H1 (cell line): ENCODE data around the gene ZBTB47. TPM values are rescaled to one million over a fixed set of nuclear protein-coding genes. Genes with fewer than 3 reads are reported as not detected.

Experiments used
- CTCF ChIA-PET: fragments of 300-600 bp; sonication (Branson Sonifier 250); formaldehyde crosslinking; loops from one replicate; lab custom pipeline; 2021; ENCODE audit not compliant: partially characterized antibody; lab: Charles Lee
- POLR2A ChIA-PET: fragments of 300-600 bp; sonication (Branson Sonifier 250); formaldehyde crosslinking; loops from one replicate; lab custom pipeline; 2021; ENCODE audit warnings: inconsistent platforms; ENCODE audit not compliant: partially characterized antibody; lab: Charles Lee
- DNase-seq, 2 experiments: peaks; one replicate each; pipeline versions ENCODE4 v3.0.0 to v3.0.0-alpha.2; 2010 to 2022; ENCODE audit warnings: low spot score in 2 of 2, low read depth in 1 of 2, mixed read lengths in 1 of 2
- FAIRE-seq: peaks from 2 replicates; lab custom pipeline; 2011; peaks lifted over from hg19 to GRCh38; lab: Jason Lieb, UNC
- H2AFZ ChIP-seq: 2 replicates; pipeline ENCODE4 v1.8.1; 2012; ENCODE audit warnings: low read length, inconsistent platforms
- H2AK5ac ChIP-seq: 2 replicates; pipeline ENCODE4 v1.6.1; 2013; ENCODE audit warnings: low read depth, low read length
- H2BK120ac ChIP-seq: replicated peaks from 2 replicates; pipeline ENCODE3; 2013; ENCODE audit warnings: low read depth, low read length, inconsistent platforms
- H2BK12ac ChIP-seq: 2 replicates; pipeline ENCODE4 v1.6.1; 2013; ENCODE audit warnings: low read depth, low read length
- H2BK15ac ChIP-seq: 2 replicates; pipeline ENCODE4 v1.6.1; 2013; ENCODE audit warnings: low read length
- H2BK20ac ChIP-seq: 2 replicates; pipeline ENCODE4 v1.6.1; 2013; ENCODE audit warnings: low read length
- H2BK5ac ChIP-seq: 2 replicates; pipeline ENCODE4 v1.6.1; 2013; ENCODE audit warnings: low read depth, low read length
- H3K14ac ChIP-seq: 2 replicates; pipeline ENCODE4 v1.6.1; 2013; ENCODE audit warnings: inconsistent platforms; ENCODE audit not compliant: insufficient read length
- H3K18ac ChIP-seq: 2 replicates; pipeline ENCODE4 v1.6.1; 2013; ENCODE audit warnings: low read length; ENCODE audit errors: extremely low read depth
- H3K23ac ChIP-seq: 2 replicates; pipeline ENCODE4 v1.6.1; 2013; ENCODE audit warnings: inconsistent platforms; ENCODE audit not compliant: insufficient read length
- H3K23me2 ChIP-seq: 2 replicates; pipeline ENCODE4 v1.6.1; 2013; ENCODE audit warnings: low read depth, low read length
- H3K27ac ChIP-seq: 2 replicates; pipeline ENCODE4 v1.6.1; 2011; ENCODE audit warnings: low read depth, low read length, inconsistent platforms
- H3K27me3 ChIP-seq, 4 experiments: replicated peaks in 1 of 4; 1 replicate in 1 of 4; 2 replicates in 3 of 4; pipeline versions ENCODE4 v1.6.1 to v1.8.1; 2011 to 2013; ENCODE audit warnings: low read length in 3 of 4, mild to moderate bottlenecking in 3 of 4, inconsistent platforms in 2 of 4, mixed read lengths in 2 of 4, moderate library complexity in 1 of 4; ENCODE audit not compliant: control insufficient read depth in 3 of 4, insufficient read depth in 3 of 4; ENCODE audit errors: extremely low read depth in 1 of 4
- H3K36me3 ChIP-seq, 4 experiments: 2 replicates each; pipeline versions ENCODE4 v1.6.1 to v1.8.1; 2011 to 2013; ENCODE audit warnings: mild to moderate bottlenecking in 4 of 4, low read length in 3 of 4, moderate library complexity in 2 of 4, control low read depth in 1 of 4, inconsistent platforms in 1 of 4; ENCODE audit not compliant: insufficient read depth in 4 of 4, control insufficient read depth in 2 of 4
- H3K4ac ChIP-seq: replicated peaks from 2 replicates; pipeline ENCODE3; 2013; ENCODE audit warnings: low read length, low read depth, mixed read lengths, inconsistent platforms; ENCODE audit not compliant: insufficient read length
- H3K4me1 ChIP-seq, 4 experiments: replicated peaks in 1 of 4; 1 replicate in 1 of 4; 2 replicates in 3 of 4; pipeline versions ENCODE4 v1.6.1 to v1.8.1; 2011 to 2013; ENCODE audit warnings: low read length in 3 of 4, inconsistent platforms in 2 of 4, mixed read lengths in 1 of 4; ENCODE audit not compliant: insufficient read depth in 4 of 4, control insufficient read depth in 3 of 4
- H3K4me2 ChIP-seq, 2 experiments: 2 replicates each; pipeline versions ENCODE4 v1.6.1 to v1.8.1; 2011 to 2013; ENCODE audit warnings: low read depth in 2 of 2, low read length in 2 of 2, control low read depth in 1 of 2, inconsistent platforms in 1 of 2, mild to moderate bottlenecking in 1 of 2; ENCODE audit not compliant: insufficient read depth in 1 of 2
- H3K4me3 ChIP-seq, 4 experiments: fragments of 200-600, 300-600 bp in 1 of 4; sonication (generic), shearing (Covaris generic), sonication (Bioruptor Twin) in 1 of 4; 2 replicates each; pipeline versions ENCODE4 v1.5.1 to v1.8.1; 2011 to 2016; ENCODE audit warnings: low read length in 4 of 4, low read depth in 3 of 4, control low read depth in 2 of 4, inconsistent platforms in 2 of 4, mild to moderate bottlenecking in 2 of 4, mixed read lengths in 1 of 4, moderate library complexity in 1 of 4; ENCODE audit not compliant: insufficient read depth in 2 of 4; ENCODE audit errors: extremely low read depth in 1 of 4
- H3K56ac ChIP-seq: replicated peaks from 2 replicates; pipeline ENCODE3; 2013; ENCODE audit warnings: low read depth, mild to moderate bottlenecking, mixed read lengths, low read length, inconsistent platforms; ENCODE audit not compliant: insufficient read length
- H3K79me1 ChIP-seq: 2 replicates; pipeline ENCODE4 v1.6.1; 2013; ENCODE audit warnings: low read depth, low read length, control low read depth
- H3K79me2 ChIP-seq, 2 experiments: 2 replicates each; pipeline versions ENCODE4 v1.6.1 to v1.8.1; 2012 to 2013; ENCODE audit warnings: low read length in 2 of 2, mild to moderate bottlenecking in 2 of 2, inconsistent platforms in 1 of 2; ENCODE audit not compliant: insufficient read depth in 2 of 2, control insufficient read depth in 1 of 2
- H3K9ac ChIP-seq, 4 experiments: replicated peaks in 1 of 4; 1 replicate in 1 of 4; 2 replicates in 3 of 4; pipeline versions ENCODE4 v1.6.1 to v1.8.1; 2011 to 2013; ENCODE audit warnings: low read depth in 3 of 4, low read length in 3 of 4, control low read depth in 2 of 4, mild to moderate bottlenecking in 2 of 4, moderate library complexity in 2 of 4, inconsistent platforms in 1 of 4; ENCODE audit errors: extremely low read depth in 1 of 4
- H3K9me3 ChIP-seq, 2 experiments: 2 replicates each; pipeline versions ENCODE4 v1.6.1 to v1.8.1; 2012 to 2013; ENCODE audit warnings: mild to moderate bottlenecking in 2 of 2, moderate library complexity in 2 of 2, control low read depth in 1 of 2, inconsistent platforms in 1 of 2, low read depth in 1 of 2, low read length in 1 of 2, mixed read lengths in 1 of 2; ENCODE audit not compliant: insufficient read depth in 2 of 2
- H4K20me1 ChIP-seq, 2 experiments: replicated peaks in 1 of 2; 2 replicates each; pipeline versions ENCODE3 to v1.8.1; 2011 to 2013; ENCODE audit warnings: inconsistent platforms in 2 of 2, low read length in 2 of 2, mild to moderate bottlenecking in 1 of 2; ENCODE audit not compliant: insufficient read depth in 2 of 2, control insufficient read depth in 1 of 2
- H4K5ac ChIP-seq: 2 replicates; pipeline ENCODE4 v1.6.1; 2013; ENCODE audit warnings: low read length, low read depth, mixed read lengths, inconsistent platforms; ENCODE audit not compliant: insufficient read length
- H4K8ac ChIP-seq: 2 replicates; pipeline ENCODE4 v1.8.0; 2013; ENCODE audit warnings: mild to moderate bottlenecking, moderate library complexity, low read length, inconsistent platforms; ENCODE audit not compliant: insufficient read depth; ENCODE audit errors: extremely low read depth
- H4K91ac ChIP-seq: replicated peaks from 2 replicates; pipeline ENCODE3; 2013; ENCODE audit warnings: low read length, mixed read lengths, inconsistent platforms; ENCODE audit not compliant: insufficient read length
- CHD1 ChIP-seq: IDR thresholded peaks from 2 replicates; pipeline ENCODE4 v1.6.1; 2012; ENCODE audit warnings: low read depth, low read length, improper control_type of control experiment
- GABPA ChIP-seq: IDR thresholded peaks from 2 replicates; pipeline ENCODE4 v1.6.1; 2011; ENCODE audit warnings: mild to moderate bottlenecking, low read length, moderate library complexity, borderline replicate concordance; ENCODE audit not compliant: insufficient read depth
- POLR2AphosphoS5 ChIP-seq: IDR thresholded peaks from 2 replicates; pipeline ENCODE4 v1.6.1; 2011; ENCODE audit warnings: low read depth, low read length
- TBP ChIP-seq: IDR thresholded peaks from 2 replicates; pipeline ENCODE4 v1.6.1; 2011; ENCODE audit warnings: low read depth, low read length, improper control_type of control experiment
- TEAD4 ChIP-seq: IDR thresholded peaks from 2 replicates; pipeline ENCODE4 v1.6.1; 2012; ENCODE audit warnings: low read depth, low read length, inconsistent platforms, mixed read lengths
- ZNF274 ChIP-seq: IDR thresholded peaks from 2 replicates; pipeline ENCODE4 v1.7.0; 2012; ENCODE audit warnings: low read length, borderline replicate concordance; ENCODE audit errors: extremely low read depth
- WGBS, 2 experiments: shearing (Covaris generic) in 1 of 2; methylation state at CpG; one replicate each; pipeline versions ENCODE4 v1.1.6 to v1.1.7; 2013 to 2015; ENCODE audit warnings: low lambda C conversion rate in 2 of 2, mixed read lengths in 2 of 2, inconsistent platforms in 1 of 2, low coverage in 1 of 2, missing lambda C conversion rate in 1 of 2; ENCODE audit not compliant: insufficient replicate concordance in 2 of 2, insufficient coverage in 1 of 2, insufficient read length in 1 of 2; ENCODE audit errors: extremely low coverage in 1 of 2, missing lambda C conversion rate in 1 of 2; 5-methylcytosine and 5-hydroxymethylcytosine counted together
- polyA plus RNA-seq, 7 experiments: library from polyadenylated mRNA; depleted of rRNA in 3 of 7; stranded (reverse) in 5 of 7; unstranded in 2 of 7; fragments of >200 nt in 5 of 7; fragments of 200-250 nt in 2 of 7; gene quantifications; 1 replicate in 5 of 7; 2 replicates in 1 of 7; 4 replicates in 1 of 7; pipeline versions ENCODE4 v1.2.1 to v1.2.3, GENCODE V29; 2011 to 2013; ENCODE audit warnings: missing spikeins in 2 of 7, mixed read lengths in 2 of 7
- total RNA-seq: library from RNA; stranded (reverse); fragmentation: NEBNext Ultra II Directional; extraction: Animal tissue kit (Norgen Biotek cat#: 25700); gene quantifications from 2 replicates; pipeline ENCODE4 v1.2.1, GENCODE V29; 2021

Gene ZBTB47
- total and polyA plus RNA-seq, 2 of the 8 experiments (the other 6 are each of a cell fraction or from before 2014, with no cell fraction given), result 2.8 to 4.1 TPM

DNA sequence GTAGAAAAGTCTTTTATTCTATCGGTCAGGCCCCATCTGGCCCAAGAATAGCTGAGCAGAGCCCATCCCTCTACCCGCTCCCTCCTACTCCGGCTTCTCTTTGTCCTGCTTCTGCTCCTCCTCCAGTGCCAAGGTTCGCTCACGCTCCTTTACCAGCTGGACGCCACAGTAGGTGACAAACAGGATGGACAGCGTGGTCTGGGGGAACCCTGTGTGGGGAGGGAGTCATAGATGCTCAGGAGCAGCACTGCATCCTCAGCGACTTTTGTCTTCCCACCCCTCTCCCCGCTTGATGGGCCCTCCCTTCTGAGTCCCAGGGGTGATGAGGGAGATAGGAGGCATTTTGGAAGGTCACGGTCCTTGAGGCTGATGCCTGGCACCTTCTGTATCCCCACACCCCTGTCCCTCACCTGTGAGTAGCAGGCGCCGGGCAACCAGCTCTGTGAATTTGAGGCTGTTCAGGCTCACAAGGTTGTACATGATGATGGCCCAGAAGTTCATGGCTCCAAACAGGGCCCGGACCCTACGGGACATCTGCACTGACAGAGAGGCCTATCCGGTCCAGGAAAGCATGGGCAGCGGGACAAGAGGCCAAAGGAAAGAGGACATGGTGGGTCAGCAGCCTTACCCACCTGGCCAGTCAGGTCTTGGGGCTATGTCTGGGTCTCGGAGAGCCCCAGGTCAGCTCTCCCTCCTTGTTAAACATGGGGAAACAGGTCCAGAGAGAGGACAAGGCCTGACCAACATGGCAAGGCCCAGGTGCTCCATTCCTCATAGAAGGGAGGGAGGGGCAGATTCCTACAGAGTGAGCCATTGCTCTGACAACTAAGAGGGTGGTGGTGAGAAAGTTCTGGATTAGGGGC lies 39.4 kb downstream of the ZBTB47 start:
- H4K5ac ChIP-seq, result no peak overlapping the region
- no peak overlapping the region for H2BK120ac ChIP-seq
- no peak overlapping the region for H3K4ac ChIP-seq
- H3K23ac ChIP-seq, result no peak overlapping the region
- H2AK5ac ChIP-seq, result no peak overlapping the region
- H3K9me3 ChIP-seq, result no peaks in the 10 kb centered on the region
- POLR2A ChIA-PET, result no interaction called here
- H2BK20ac ChIP-seq, result no peak overlapping the region
- no peak overlapping the region; the same call in 1 of the 2 replicates for H4K8ac ChIP-seq
- no peaks in the 10 kb centered on the region for H3K36me3 ChIP-seq
- H3K14ac ChIP-seq, result no peak overlapping the region
- H3K9ac ChIP-seq, result no peak overlapping the region
- no peak overlapping the region for H3K56ac ChIP-seq
- H3K18ac ChIP-seq, result no peak overlapping the region
- no peak overlapping the region for H3K4me3 ChIP-seq
- H3K23me2 ChIP-seq, result no peaks in the 10 kb centered on the region
- DNase-seq (no peak), FAIRE-seq (no peak)
- H2BK5ac ChIP-seq, result no peak overlapping the region
- H2BK15ac ChIP-seq, result no peak overlapping the region
- no peak overlapping the region for H2AFZ ChIP-seq
- H4K91ac ChIP-seq, result no peak overlapping the region
- no peak overlapping the region for H3K4me2 ChIP-seq
- H3K79me2 ChIP-seq, result no peaks in the 10 kb centered on the region
- H3K79me1 ChIP-seq, result no peaks in the 10 kb centered on the region
- no peak overlapping the region; the same call in 1 of the 2 replicates for H3K27ac ChIP-seq
- H2BK12ac ChIP-seq, result no peak overlapping the region
- H4K20me1 ChIP-seq, result no peaks in the 10 kb centered on the region
- peaks cover 0 to 10% (median 4%) of the 10 kb centered on the region in 4 experiments; a peak in 4 of 7 replicates for H3K4me1 ChIP-seq
- CTCF ChIA-PET, result interaction anchor here (0.7 to 1.2 kb wide), 3 partner anchors 7 to 52 kb away, joined by 3 to 4 read pairs (median 4); partner anchors contain the start of gene KLHL40
- WGBS, 2 experiments, result 90% methylated on average over 15 of the region's 17 CpGs; no CpG with 5 or more reads in 1 of the 2 experiments
- 0 out of 7 replicates have a peak, but pooled peaks cover 0 to 2% (median 0%) of the 10 kb centered on the region in 4 experiments for H3K27me3 ChIP-seq
- TF ChIP-seq ZNF274 (no peak), GABPA (no peak), CHD1 (no peak), POLR2AphosphoS5 (no peak), TBP (no peak), TEAD4 (no peak)
